ENCODE data around the gene STAT3. TPM values are rescaled to one million over a fixed set of nuclear protein-coding genes. Genes with fewer than 3 reads are reported as not detected.
A peak's percentile ranks its signal among the peaks of the same experiment; 100 is the strongest.
"Not testable (repeated sequence)": the region's sequence is repeated elsewhere in the genome, so short reads cannot be mapped to it uniquely, and the experiment has no call there.

The STAT3 gene
- total RNA-seq, 1 donor from 2014 or later, result 181 TPM

GRCh38 chr17:42402117-42402516 is 13.9 kb upstream of the STAT3 start:
- peaks cover 24 to 32% of the 10 kb centered on the region in 2 donors for H3K36me3 ChIP-seq
- H3K4me1 ChIP-seq, result peaks cover 6 to 27% of the 10 kb centered on the region in 2 donors
- intact Hi-C loops (cut with DNase I), result no loop called here
- no peaks in the 10 kb centered on the region for H3K9me3 ChIP-seq
- H3K27ac ChIP-seq, result peak overlapping the region; percentile 39 to 47
- no peak for TF ChIP-seq CTCF (IDR thresholded peaks at IDR 0.05)
- no peak for DNase-seq (ENCODE audit: low spot score in 2 of 2)
- H3K27me3 ChIP-seq, result no peaks in the 10 kb centered on the region
- no peak overlapping the region for H3K4me3 ChIP-seq

- H3K27me3 ChIP-seq; H3K9me3 ChIP-seq; DNase-seq (ENCODE audit: low spot score in 2 of 2); H3K4me3 ChIP-seq; intact Hi-C loops (cut with DNase I): not testable (repeated sequence)
- Histone ChIP-seq H3K27ac (peak overlapping the region; percentile 67 to 68), H3K36me3 (peaks cover 24 to 32% of the 10 kb centered on the region in 2 donors), H3K4me1 (peaks cover 0 to 17% of the 10 kb centered on the region in 2 donors)
Measured at GRCh38 chr17:42400844-42401375, 12.7 kb upstream of the STAT3 start.

GRCh38 chr17:42399948-42400843 is 12.0 kb upstream of the STAT3 start:
- H3K27ac ChIP-seq, result peak overlapping the region; percentile 67 to 68
- DNase-seq (ENCODE audit: low spot score in 2 of 2), result no peak
- no peak overlapping the region for H3K4me3 ChIP-seq
- no peaks in the 10 kb centered on the region for H3K27me3 ChIP-seq
- H3K36me3 ChIP-seq, result peaks cover 22 to 30% of the 10 kb centered on the region in 2 donors
- intact Hi-C loops (cut with DNase I), result no loop called here
- TF ChIP-seq CTCF (IDR thresholded peaks at IDR 0.05), result no peak
- no peaks in the 10 kb centered on the region for H3K9me3 ChIP-seq
- H3K4me1 ChIP-seq, result peaks cover 0 to 14% of the 10 kb centered on the region in 2 donors

GRCh38 chr17:42399121-42399520 is 10.9 kb upstream of the STAT3 start:
- TF ChIP-seq CTCF (IDR thresholded peaks at IDR 0.05), result no peak
- no peak overlapping the region for H3K4me3 ChIP-seq
- peaks cover 0 to 14% of the 10 kb centered on the region in 2 donors for H3K4me1 ChIP-seq
- peak overlapping the region in 1 of 2 donors; percentile 67 for H3K27ac ChIP-seq
- intact Hi-C loops (cut with DNase I), result no loop called here
- peaks cover 11 to 20% of the 10 kb centered on the region in 2 donors for H3K36me3 ChIP-seq
- DNase-seq (ENCODE audit: low spot score in 2 of 2), result no peak
- H3K9me3 ChIP-seq, result no peaks in the 10 kb centered on the region
- H3K27me3 ChIP-seq, result no peaks in the 10 kb centered on the region

GRCh38 chr17:42395601-42396000 is 7.4 kb upstream of the STAT3 start:
- H3K4me3 ChIP-seq; H3K27ac ChIP-seq; H3K27me3 ChIP-seq; H3K9me3 ChIP-seq; H3K36me3 ChIP-seq; DNase-seq (ENCODE audit: low spot score in 2 of 2); intact Hi-C loops (cut with DNase I); H3K4me1 ChIP-seq: not testable (repeated sequence)

GRCh38 chr17:42394838-42395237 is 6.6 kb upstream of the STAT3 start:
- Histone ChIP-seq H3K36me3 (no peaks in the 10 kb centered on the region), H3K27ac (no peak overlapping the region), H3K27me3 (no peaks in the 10 kb centered on the region), H3K9me3 (no peaks in the 10 kb centered on the region), H3K4me1 (peaks cover 0 to 3% of the 10 kb centered on the region in 2 donors), H3K4me3 (no peak overlapping the region)
- DNase-seq (ENCODE audit: low spot score in 2 of 2), result no peak
- intact Hi-C loops (cut with DNase I), result no loop called here
- no peak for TF ChIP-seq CTCF (IDR thresholded peaks at IDR 0.05)
